Effector CD8-positive, alpha-beta T cell (primary cell): ENCODE measurements around the gene BAIAP2.
"Not testable (repeated sequence)": the region's sequence is repeated elsewhere in the genome, so short reads cannot be mapped to it uniquely, and the experiment has no call there.

ENCODE experiments used
- DNase-seq: peaks from one replicate; lab custom pipeline; 2025; lab: John Stamatoyannopoulos, UW

The BAIAP2 gene

GRCh38 chr17:81066771-81067315 lies 31.9 kb downstream of the BAIAP2 start:
- no peak for DNase-seq

- DNase-seq, result no peak
Measured at GRCh38 chr17:81067391-81067811, 32.5 kb downstream of the BAIAP2 start.

GRCh38 chr17:81068411-81069134 lies 33.6 kb downstream of the BAIAP2 start:
- no peak for DNase-seq

- no peak for DNase-seq
Measured at GRCh38 chr17:81069135-81069645, 34.2 kb downstream of the BAIAP2 start.

GRCh38 chr17:81070541-81071246 lies 35.7 kb downstream of the BAIAP2 start:
- no peak for DNase-seq

- no peak for DNase-seq
Measured at GRCh38 chr17:81071761-81072741, 37.1 kb downstream of the BAIAP2 start.

GRCh38 chr17:81073967-81074839 lies 39.3 kb downstream of the BAIAP2 start:
- no peak for DNase-seq

GRCh38 chr17:81074875-81075274 lies 39.9 kb downstream of the BAIAP2 start:
- DNase-seq, result no peak

- DNase-seq, result no peak
Measured at GRCh38 chr17:81075307-81075706, 40.4 kb downstream of the BAIAP2 start.

GRCh38 chr17:81076141-81076679 lies 41.3 kb downstream of the BAIAP2 start:
- DNase-seq, result no peak

GRCh38 chr17:81078026-81078913 lies 43.3 kb downstream of the BAIAP2 start:
- DNase-seq, result not testable (repeated sequence)

GRCh38 chr17:81080019-81080418 lies 45.1 kb downstream of the BAIAP2 start:
- DNase-seq, result no peak

GRCh38 chr17:81081222-81082176 lies 46.5 kb downstream of the BAIAP2 start:
- no peak for DNase-seq

- no peak for DNase-seq
Measured at GRCh38 chr17:81082177-81083073, 47.5 kb downstream of the BAIAP2 start.

GRCh38 chr17:81083125-81083765 lies 48.3 kb downstream of the BAIAP2 start:
- DNase-seq, result no peak

GRCh38 chr17:81084680-81085419 lies 49.9 kb downstream of the BAIAP2 start:
- DNase-seq, result no peak
